GM23338 (cell line): ENCODE data around the gene SRF. TPM values are rescaled to one million over a fixed set of nuclear protein-coding genes. Genes with fewer than 3 reads are reported as not detected.
A peak's percentile ranks its signal among the peaks of the same experiment; 100 is the strongest.

ENCODE experiments used
- ATAC-seq: fragments of 200-7000 bp; cut with Tn5 transposase; 3 replicates; pipeline ENCODE4 v1.9.1; 2020
- DNase-seq: peaks from one replicate; pipeline ENCODE4 v3.0.0-alpha.2; 2015; ENCODE audit warnings: low spot score
- H2AFZ ChIP-seq: fragments of 200-600 bp; sonication (generic); 2 replicates; pipeline ENCODE4 v1.8.0; 2016; ENCODE audit warnings: antibody characterized with exemption, mild to moderate bottlenecking, moderate library complexity
- H3F3A ChIP-seq: fragments of 200-600 bp; sonication (generic); replicated peaks from 2 replicates; pipeline ENCODE4 v1.8.0; 2017; ENCODE audit warnings: antibody characterized with exemption, mixed run types, low read depth
- H3K27ac ChIP-seq: fragments of 200-600 bp; sonication (generic); 2 replicates; pipeline ENCODE4 v1.6.1; 2016; ENCODE audit warnings: low read depth
- H3K27me3 ChIP-seq: fragments of 200-600 bp; sonication (generic); 2 replicates; pipeline ENCODE4 v1.8.0; 2016; ENCODE audit warnings: mild to moderate bottlenecking, mixed run types, moderate library complexity; ENCODE audit not compliant: insufficient read depth
- H3K36me3 ChIP-seq: fragments of 200-600 bp; sonication (generic); 2 replicates; pipeline ENCODE4 v1.8.0; 2016; ENCODE audit warnings: mild to moderate bottlenecking; ENCODE audit not compliant: insufficient read depth
- H3K4me1 ChIP-seq: fragments of 200-600 bp; sonication (generic); 2 replicates; pipeline ENCODE4 v1.8.0; 2016; ENCODE audit warnings: mild to moderate bottlenecking, moderate library complexity; ENCODE audit not compliant: insufficient read depth
- H3K4me2 ChIP-seq: fragments of 200-600 bp; sonication (generic); 2 replicates; pipeline ENCODE4 v1.7.1; 2017; ENCODE audit warnings: mixed run types
- H3K4me3 ChIP-seq: fragments of 200-600 bp; sonication (generic); 2 replicates; pipeline ENCODE4 v1.6.1; 2016; ENCODE audit warnings: mixed run types
- H3K79me2 ChIP-seq: fragments of 200-600 bp; sonication (generic); replicated peaks from 2 replicates; pipeline ENCODE4 v1.8.0; 2017; ENCODE audit warnings: mild to moderate bottlenecking; ENCODE audit not compliant: insufficient read depth
- H3K9me2 ChIP-seq: fragments of 200-600 bp; sonication (generic); 2 replicates; pipeline ENCODE4 v1.8.0; 2017; ENCODE audit not compliant: insufficient read depth
- H4K20me1 ChIP-seq: fragments of 200-600 bp; sonication (generic); replicated peaks from 2 replicates; pipeline ENCODE4 v1.8.0; 2017; ENCODE audit warnings: mild to moderate bottlenecking; ENCODE audit not compliant: insufficient read depth
- H3K27ac Mint-ChIP-seq: 2 replicates; pipeline ENCODE4 v1.8.0; 2020; ENCODE audit warnings: inconsistent platforms, mild to moderate bottlenecking, moderate library complexity, mixed read lengths
- H3K27me3 Mint-ChIP-seq: 3 replicates; pipeline ENCODE4 v1.8.0; 2022; ENCODE audit warnings: low read depth, mild to moderate bottlenecking, moderate library complexity, mixed read lengths, inconsistent platforms; ENCODE audit not compliant: insufficient read depth, poor library complexity
- H3K36me3 Mint-ChIP-seq: 3 replicates; pipeline ENCODE4 v1.8.0; 2021; ENCODE audit warnings: low read depth, mild to moderate bottlenecking, inconsistent platforms, moderate library complexity, mixed read lengths
- H3K4me1 Mint-ChIP-seq: 3 replicates; pipeline ENCODE4 v1.8.0; 2020; ENCODE audit warnings: mild to moderate bottlenecking, inconsistent platforms, mixed read lengths
- H3K4me3 Mint-ChIP-seq: 3 replicates; pipeline ENCODE4 v1.8.0; 2021; ENCODE audit warnings: moderate library complexity, mild to moderate bottlenecking, inconsistent platforms, mixed read lengths
- H3K9me3 Mint-ChIP-seq: 3 replicates; pipeline ENCODE4 v1.8.0; 2020; ENCODE audit warnings: moderate library complexity, mild to moderate bottlenecking, inconsistent platforms, mixed read lengths
- polyA plus RNA-seq: library from polyadenylated mRNA; unstranded; fragments of >200 nt; fragmentation: Nextera tagmentation; extraction: Ambion mirVana; gene quantifications from 2 replicates; pipeline ENCODE4 v1.2.1, GENCODE V29; 2016
- total RNA-seq: library from RNA; depleted of rRNA; stranded (reverse); fragments of >200 nt; shearing (Covaris generic); gene quantifications from 2 replicates; pipeline ENCODE4 v1.2.3, GENCODE V29; 2014
- TF ChIP-seq, protein P1 (sequence below): fragments of 250-450 bp; sonication (Bioruptor Pico); IDR thresholded peaks from 2 replicates; pipeline ENCODE4 v1.5.0; 2020; ENCODE audit warnings: mild to moderate bottlenecking, moderate library complexity
- TF ChIP-seq, protein P2 (sequence below), 2 experiments: fragments of 200-600 bp in 1 of 2; sonication (generic) in 1 of 2; conservative IDR thresholded peaks; 2 replicates each; pipeline versions ENCODE4 v1.5.1 to v1.6.1; 2016 to 2017; ENCODE audit warnings: antibody characterized with exemption in 2 of 2, low read depth in 2 of 2, mild to moderate bottlenecking in 2 of 2, moderate library complexity in 1 of 2
- TF ChIP-seq, protein P3 (sequence below): IDR thresholded peaks from one replicate; pipeline ENCODE4 v1.6.1; 2018; ENCODE audit warnings: antibody characterized with exemption; ENCODE audit not compliant: unreplicated experiment

SRF gene
- total and polyA plus RNA-seq, 2 experiments from 2014 or later: 9.9 to 54.9 TPM

DNA sequence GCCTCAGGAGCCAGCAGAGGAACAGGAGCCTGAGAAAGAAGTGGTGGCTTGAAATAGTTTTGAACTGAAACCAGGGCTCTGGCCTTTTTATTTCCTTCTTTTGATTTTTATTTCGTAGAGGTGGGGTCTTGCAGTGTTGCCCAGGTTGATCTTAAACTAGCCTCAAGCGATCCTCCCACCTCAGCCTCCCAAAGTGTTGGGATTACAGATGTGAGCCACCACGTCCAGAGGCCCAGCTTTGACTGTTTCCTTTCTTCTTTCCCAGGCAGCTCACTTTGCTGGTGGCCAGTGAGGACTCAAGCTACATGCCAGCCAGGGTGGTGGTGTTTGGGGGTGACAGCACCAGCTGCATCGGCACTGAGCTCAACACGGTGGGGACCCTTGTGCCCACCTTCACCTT, 31.4 kb downstream of the SRF start (continued):
- TF ChIP-seq, protein P1, sequence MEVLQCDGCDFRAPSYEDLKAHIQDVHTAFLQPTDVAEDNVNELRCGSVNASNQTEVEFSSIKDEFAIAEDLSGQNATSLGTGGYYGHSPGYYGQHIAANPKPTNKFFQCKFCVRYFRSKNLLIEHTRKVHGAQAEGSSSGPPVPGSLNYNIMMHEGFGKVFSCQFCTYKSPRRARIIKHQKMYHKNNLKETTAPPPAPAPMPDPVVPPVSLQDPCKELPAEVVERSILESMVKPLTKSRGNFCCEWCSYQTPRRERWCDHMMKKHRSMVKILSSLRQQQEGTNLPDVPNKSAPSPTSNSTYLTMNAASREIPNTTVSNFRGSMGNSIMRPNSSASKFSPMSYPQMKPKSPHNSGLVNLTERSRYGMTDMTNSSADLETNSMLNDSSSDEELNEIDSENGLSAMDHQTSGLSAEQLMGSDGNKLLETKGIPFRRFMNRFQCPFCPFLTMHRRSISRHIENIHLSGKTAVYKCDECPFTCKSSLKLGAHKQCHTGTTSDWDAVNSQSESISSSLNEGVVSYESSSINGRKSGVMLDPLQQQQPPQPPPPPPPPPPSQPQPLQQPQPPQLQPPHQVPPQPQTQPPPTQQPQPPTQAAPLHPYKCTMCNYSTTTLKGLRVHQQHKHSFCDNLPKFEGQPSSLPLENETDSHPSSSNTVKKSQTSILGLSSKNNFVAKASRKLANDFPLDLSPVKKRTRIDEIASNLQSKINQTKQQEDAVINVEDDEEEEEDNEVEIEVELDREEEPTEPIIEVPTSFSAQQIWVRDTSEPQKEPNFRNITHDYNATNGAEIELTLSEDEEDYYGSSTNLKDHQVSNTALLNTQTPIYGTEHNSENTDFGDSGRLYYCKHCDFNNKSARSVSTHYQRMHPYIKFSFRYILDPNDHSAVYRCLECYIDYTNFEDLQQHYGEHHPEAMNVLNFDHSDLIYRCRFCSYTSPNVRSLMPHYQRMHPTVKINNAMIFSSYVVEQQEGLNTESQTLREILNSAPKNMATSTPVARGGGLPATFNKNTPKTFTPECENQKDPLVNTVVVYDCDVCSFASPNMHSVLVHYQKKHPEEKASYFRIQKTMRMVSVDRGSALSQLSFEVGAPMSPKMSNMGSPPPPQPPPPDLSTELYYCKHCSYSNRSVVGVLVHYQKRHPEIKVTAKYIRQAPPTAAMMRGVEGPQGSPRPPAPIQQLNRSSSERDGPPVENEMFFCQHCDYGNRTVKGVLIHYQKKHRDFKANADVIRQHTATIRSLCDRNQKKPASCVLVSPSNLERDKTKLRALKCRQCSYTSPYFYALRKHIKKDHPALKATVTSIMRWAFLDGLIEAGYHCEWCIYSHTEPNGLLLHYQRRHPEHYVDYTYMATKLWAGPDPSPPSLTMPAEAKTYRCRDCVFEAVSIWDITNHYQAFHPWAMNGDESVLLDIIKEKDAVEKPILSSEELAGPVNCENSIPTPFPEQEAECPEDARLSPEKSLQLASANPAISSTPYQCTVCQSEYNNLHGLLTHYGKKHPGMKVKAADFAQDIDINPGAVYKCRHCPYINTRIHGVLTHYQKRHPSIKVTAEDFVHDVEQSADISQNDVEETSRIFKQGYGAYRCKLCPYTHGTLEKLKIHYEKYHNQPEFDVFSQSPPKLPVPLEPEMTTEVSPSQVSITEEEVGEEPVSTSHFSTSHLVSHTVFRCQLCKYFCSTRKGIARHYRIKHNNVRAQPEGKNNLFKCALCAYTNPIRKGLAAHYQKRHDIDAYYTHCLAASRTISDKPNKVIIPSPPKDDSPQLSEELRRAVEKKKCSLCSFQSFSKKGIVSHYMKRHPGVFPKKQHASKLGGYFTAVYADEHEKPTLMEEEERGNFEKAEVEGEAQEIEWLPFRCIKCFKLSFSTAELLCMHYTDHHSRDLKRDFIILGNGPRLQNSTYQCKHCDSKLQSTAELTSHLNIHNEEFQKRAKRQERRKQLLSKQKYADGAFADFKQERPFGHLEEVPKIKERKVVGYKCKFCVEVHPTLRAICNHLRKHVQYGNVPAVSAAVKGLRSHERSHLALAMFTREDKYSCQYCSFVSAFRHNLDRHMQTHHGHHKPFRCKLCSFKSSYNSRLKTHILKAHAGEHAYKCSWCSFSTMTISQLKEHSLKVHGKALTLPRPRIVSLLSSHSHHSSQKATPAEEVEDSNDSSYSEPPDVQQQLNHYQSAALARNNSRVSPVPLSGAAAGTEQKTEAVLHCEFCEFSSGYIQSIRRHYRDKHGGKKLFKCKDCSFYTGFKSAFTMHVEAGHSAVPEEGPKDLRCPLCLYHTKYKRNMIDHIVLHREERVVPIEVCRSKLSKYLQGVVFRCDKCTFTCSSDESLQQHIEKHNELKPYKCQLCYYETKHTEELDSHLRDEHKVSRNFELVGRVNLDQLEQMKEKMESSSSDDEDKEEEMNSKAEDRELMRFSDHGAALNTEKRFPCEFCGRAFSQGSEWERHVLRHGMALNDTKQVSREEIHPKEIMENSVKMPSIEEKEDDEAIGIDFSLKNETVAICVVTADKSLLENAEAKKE (CRISPR knock-in tag): no peak

DNA sequence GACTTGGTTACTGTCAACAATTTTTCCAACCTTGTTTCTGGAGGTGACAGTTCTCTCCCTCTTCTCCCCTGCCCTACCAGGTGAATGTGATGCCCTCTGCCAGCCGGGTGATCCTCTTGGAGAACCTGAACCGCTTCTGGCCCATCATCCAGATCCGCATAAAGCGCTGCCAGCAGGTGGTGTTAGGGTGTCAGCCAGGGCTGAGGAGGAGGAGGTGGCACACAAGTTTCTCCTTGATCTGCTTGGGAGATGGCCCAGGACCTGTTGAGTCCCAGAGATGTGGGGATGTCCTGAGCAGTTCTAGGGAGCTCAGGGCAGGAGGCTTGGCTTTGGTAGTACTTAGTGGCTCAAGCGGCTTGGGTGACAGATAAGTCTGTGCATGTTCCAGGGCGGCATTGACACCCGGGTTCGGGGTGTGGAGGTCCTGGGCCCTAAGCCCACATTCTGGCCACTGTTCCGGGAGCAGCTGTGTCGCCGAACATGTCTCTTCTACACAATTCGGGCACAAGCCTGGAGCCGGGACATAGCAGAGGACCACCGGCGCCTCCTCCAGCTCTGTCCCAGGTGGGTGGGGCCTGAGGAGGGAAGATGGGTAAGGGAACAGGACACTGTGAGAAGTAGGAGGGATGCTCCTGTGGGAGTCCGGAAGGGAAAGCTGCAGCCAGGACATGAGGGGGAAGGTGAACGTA, 32.1 kb downstream of the SRF start:
- Histone ChIP-seq H3K27ac (no peak overlapping the region), H3K27me3 (no peaks in the 10 kb centered on the region), H3K4me3 (no peak overlapping the region), H3K79me2 (no peaks in the 10 kb centered on the region), H3K36me3 (no peaks in the 10 kb centered on the region), H3K9me2 (no peaks in the 10 kb centered on the region), H3K4me2 (no peak overlapping the region), H3K4me1 (no peaks in the 10 kb centered on the region), H2AFZ (no peak overlapping the region), H4K20me1 (no peaks in the 10 kb centered on the region), H3F3A (no peaks in the 10 kb centered on the region)
- Mint-ChIP-seq H3K27me3 (peaks cover 12% of the 10 kb centered on the region), H3K36me3 (no peaks in the 10 kb centered on the region), H3K4me3 (no peak overlapping the region), H3K27ac (no peak overlapping the region), H3K4me1 (no peaks in the 10 kb centered on the region; the same call in 1 of the 3 replicates), H3K9me3 (no peaks in the 10 kb centered on the region)
- peak; percentile 28; the same call in 2 of the 3 replicates for ATAC-seq
- TF ChIP-seq, protein P2, sequence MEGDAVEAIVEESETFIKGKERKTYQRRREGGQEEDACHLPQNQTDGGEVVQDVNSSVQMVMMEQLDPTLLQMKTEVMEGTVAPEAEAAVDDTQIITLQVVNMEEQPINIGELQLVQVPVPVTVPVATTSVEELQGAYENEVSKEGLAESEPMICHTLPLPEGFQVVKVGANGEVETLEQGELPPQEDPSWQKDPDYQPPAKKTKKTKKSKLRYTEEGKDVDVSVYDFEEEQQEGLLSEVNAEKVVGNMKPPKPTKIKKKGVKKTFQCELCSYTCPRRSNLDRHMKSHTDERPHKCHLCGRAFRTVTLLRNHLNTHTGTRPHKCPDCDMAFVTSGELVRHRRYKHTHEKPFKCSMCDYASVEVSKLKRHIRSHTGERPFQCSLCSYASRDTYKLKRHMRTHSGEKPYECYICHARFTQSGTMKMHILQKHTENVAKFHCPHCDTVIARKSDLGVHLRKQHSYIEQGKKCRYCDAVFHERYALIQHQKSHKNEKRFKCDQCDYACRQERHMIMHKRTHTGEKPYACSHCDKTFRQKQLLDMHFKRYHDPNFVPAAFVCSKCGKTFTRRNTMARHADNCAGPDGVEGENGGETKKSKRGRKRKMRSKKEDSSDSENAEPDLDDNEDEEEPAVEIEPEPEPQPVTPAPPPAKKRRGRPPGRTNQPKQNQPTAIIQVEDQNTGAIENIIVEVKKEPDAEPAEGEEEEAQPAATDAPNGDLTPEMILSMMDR (conservative IDR thresholded peaks at IDR 0.05; ENCODE audit: low read depth in 2 of 2): peak in 1 of 2 experiments; percentile 33; a peak in 2 of 4 replicates
- TF ChIP-seq, protein P3, sequence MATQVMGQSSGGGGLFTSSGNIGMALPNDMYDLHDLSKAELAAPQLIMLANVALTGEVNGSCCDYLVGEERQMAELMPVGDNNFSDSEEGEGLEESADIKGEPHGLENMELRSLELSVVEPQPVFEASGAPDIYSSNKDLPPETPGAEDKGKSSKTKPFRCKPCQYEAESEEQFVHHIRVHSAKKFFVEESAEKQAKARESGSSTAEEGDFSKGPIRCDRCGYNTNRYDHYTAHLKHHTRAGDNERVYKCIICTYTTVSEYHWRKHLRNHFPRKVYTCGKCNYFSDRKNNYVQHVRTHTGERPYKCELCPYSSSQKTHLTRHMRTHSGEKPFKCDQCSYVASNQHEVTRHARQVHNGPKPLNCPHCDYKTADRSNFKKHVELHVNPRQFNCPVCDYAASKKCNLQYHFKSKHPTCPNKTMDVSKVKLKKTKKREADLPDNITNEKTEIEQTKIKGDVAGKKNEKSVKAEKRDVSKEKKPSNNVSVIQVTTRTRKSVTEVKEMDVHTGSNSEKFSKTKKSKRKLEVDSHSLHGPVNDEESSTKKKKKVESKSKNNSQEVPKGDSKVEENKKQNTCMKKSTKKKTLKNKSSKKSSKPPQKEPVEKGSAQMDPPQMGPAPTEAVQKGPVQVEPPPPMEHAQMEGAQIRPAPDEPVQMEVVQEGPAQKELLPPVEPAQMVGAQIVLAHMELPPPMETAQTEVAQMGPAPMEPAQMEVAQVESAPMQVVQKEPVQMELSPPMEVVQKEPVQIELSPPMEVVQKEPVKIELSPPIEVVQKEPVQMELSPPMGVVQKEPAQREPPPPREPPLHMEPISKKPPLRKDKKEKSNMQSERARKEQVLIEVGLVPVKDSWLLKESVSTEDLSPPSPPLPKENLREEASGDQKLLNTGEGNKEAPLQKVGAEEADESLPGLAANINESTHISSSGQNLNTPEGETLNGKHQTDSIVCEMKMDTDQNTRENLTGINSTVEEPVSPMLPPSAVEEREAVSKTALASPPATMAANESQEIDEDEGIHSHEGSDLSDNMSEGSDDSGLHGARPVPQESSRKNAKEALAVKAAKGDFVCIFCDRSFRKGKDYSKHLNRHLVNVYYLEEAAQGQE: no peak
- DNase-seq: no peak
